Measurements from ENCODE around the gene LRRC42. TPM values are rescaled to one million over a fixed set of nuclear protein-coding genes. Genes with fewer than 3 reads are reported as not detected.

LRRC42 gene
- total RNA-seq, 1 donor from 2014 or later = 69.1 TPM

- H3K4me2 ChIP-seq = no peak overlapping the region
- TF ChIP-seq EZH2phosphoT487 (IDR thresholded peaks at IDR 0.05) (no peak), CTCF (IDR thresholded peaks at IDR 0.05) (no peak), EZH2 (IDR thresholded peaks at IDR 0.05) (no peak)
- no peaks in the 10 kb centered on the region for H3K27me3 ChIP-seq
- H3F3A ChIP-seq (ENCODE audit: low read depth) = no peaks in the 10 kb centered on the region
- H3K27me3 Mint-ChIP-seq (ENCODE audit: insufficient read depth, low read depth) = no peaks in the 10 kb centered on the region
- no peak overlapping the region for H3K4me3 Mint-ChIP-seq
- peaks cover 9% of the 10 kb centered on the region for H3K36me3 ChIP-seq
- no peak overlapping the region for H3K4me3 ChIP-seq
- H3K4me1 Mint-ChIP-seq = no peaks in the 10 kb centered on the region
- no peak overlapping the region for H3K9ac ChIP-seq
- H4K20me1 ChIP-seq (ENCODE audit: low read depth) = no peaks in the 10 kb centered on the region
- no peaks in the 10 kb centered on the region for H3K4me1 ChIP-seq
- no peak overlapping the region for H2AFZ ChIP-seq (replicated peaks)
- peaks cover 31% of the 10 kb centered on the region for H3K9me3 Mint-ChIP-seq
- H3K9me3 ChIP-seq (ENCODE audit: low read depth) = peaks cover 12% of the 10 kb centered on the region
- no peak for DNase-seq (ENCODE audit: low spot score)
- H3K79me2 ChIP-seq (ENCODE audit: low read depth) = no peaks in the 10 kb centered on the region
- H3K36me3 Mint-ChIP-seq = peaks cover 32% of the 10 kb centered on the region
- H3K27ac Mint-ChIP-seq = no peak overlapping the region
- H3K27ac ChIP-seq = no peak overlapping the region
Measured at GRCh38 chr1:53931523-53931922, 14.6 kb upstream of the LRRC42 start.

- Histone ChIP-seq H3K36me3 (peaks cover 9% of the 10 kb centered on the region), H3K4me1 (no peaks in the 10 kb centered on the region), H2AFZ (replicated peaks) (no peak overlapping the region), H3F3A (ENCODE audit: low read depth) (no peaks in the 10 kb centered on the region), H4K20me1 (ENCODE audit: low read depth) (no peaks in the 10 kb centered on the region), H3K4me2 (no peak overlapping the region), H3K9ac (no peak overlapping the region), H3K79me2 (ENCODE audit: low read depth) (no peaks in the 10 kb centered on the region), H3K27me3 (no peaks in the 10 kb centered on the region), H3K27ac (no peak overlapping the region), H3K4me3 (no peak overlapping the region), H3K9me3 (ENCODE audit: low read depth) (peaks cover 12% of the 10 kb centered on the region)
- no peak for TF ChIP-seq CTCF (IDR thresholded peaks at IDR 0.05)
- no peak for TF ChIP-seq EZH2phosphoT487 (IDR thresholded peaks at IDR 0.05)
- TF ChIP-seq EZH2 (IDR thresholded peaks at IDR 0.05) = no peak
- H3K4me3 Mint-ChIP-seq = no peak overlapping the region
- DNase-seq (ENCODE audit: low spot score) = no peak
- no peaks in the 10 kb centered on the region for H3K4me1 Mint-ChIP-seq
- H3K27ac Mint-ChIP-seq = no peak overlapping the region
- no peaks in the 10 kb centered on the region for H3K27me3 Mint-ChIP-seq (ENCODE audit: insufficient read depth, low read depth)
- peaks cover 39% of the 10 kb centered on the region for H3K36me3 Mint-ChIP-seq
- peaks cover 31% of the 10 kb centered on the region for H3K9me3 Mint-ChIP-seq
Measured at GRCh38 chr1:53934170-53934765, 11.9 kb upstream of the LRRC42 start.

- DNase-seq (ENCODE audit: low spot score) = no peak
- Histone ChIP-seq H3K27ac (no peak overlapping the region), H3F3A (ENCODE audit: low read depth) (no peaks in the 10 kb centered on the region), H2AFZ (replicated peaks) (no peak overlapping the region), H3K4me1 (no peaks in the 10 kb centered on the region), H3K36me3 (peaks cover 15% of the 10 kb centered on the region), H3K4me2 (no peak overlapping the region), H3K9me3 (ENCODE audit: low read depth) (peaks cover 12% of the 10 kb centered on the region), H3K27me3 (no peaks in the 10 kb centered on the region), H3K79me2 (ENCODE audit: low read depth) (peaks cover 2% of the 10 kb centered on the region), H4K20me1 (ENCODE audit: low read depth) (no peaks in the 10 kb centered on the region), H3K4me3 (no peak overlapping the region), H3K9ac (no peak overlapping the region)
- Mint-ChIP-seq H3K4me3 (no peak overlapping the region), H3K4me1 (no peaks in the 10 kb centered on the region), H3K36me3 (peaks cover 45% of the 10 kb centered on the region), H3K9me3 (peaks cover 31% of the 10 kb centered on the region), H3K27ac (no peak overlapping the region), H3K27me3 (ENCODE audit: insufficient read depth, low read depth) (no peaks in the 10 kb centered on the region)
- TF ChIP-seq EZH2 (IDR thresholded peaks at IDR 0.05) = no peak
- no peak for TF ChIP-seq CTCF (IDR thresholded peaks at IDR 0.05)
- TF ChIP-seq EZH2phosphoT487 (IDR thresholded peaks at IDR 0.05) = no peak
Measured at GRCh38 chr1:53936430-53936829, 9.7 kb upstream of the LRRC42 start.
